ENCODE measurements around the gene UTP14C. TPM values are rescaled to one million over a fixed set of nuclear protein-coding genes. Genes with fewer than 3 reads are reported as not detected.

UTP14C gene
- total and polyA plus RNA-seq, 2 donors (not counting 3 experiments of a cell fraction or from before 2014, with no cell fraction given) = 4.1 to 10.9 TPM

DNA sequence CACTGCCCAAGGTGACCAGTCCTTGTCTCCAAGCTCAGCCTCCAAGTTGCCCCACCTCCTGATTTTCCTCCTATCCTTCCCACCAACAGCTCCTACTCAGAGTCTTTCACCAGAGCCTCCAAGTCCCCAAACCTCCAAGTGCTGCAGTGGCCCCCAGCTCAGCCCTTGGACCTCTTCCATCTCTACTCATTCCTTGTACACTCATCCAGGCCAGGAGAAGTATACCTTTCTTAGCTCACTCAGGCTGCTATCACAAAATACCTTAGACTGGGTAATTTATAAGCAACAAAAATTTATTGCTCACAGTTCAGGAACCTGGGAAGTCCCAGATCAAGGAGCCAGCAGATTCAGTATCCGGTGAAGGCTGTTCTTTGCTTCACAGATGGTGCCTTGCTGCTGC lies 24.6 kb upstream of the UTP14C start:
- Histone ChIP-seq H3K4me1 (ENCODE audit: control insufficient read depth, extremely low read depth, insufficient read depth, low read length) (no peaks in the 10 kb centered on the region), H3K27me3 (ENCODE audit: control insufficient read depth in 2 of 2, insufficient read depth in 2 of 2, low read length in 2 of 2) (peaks cover 17 to 19% of the 10 kb centered on the region in 2 experiments), H3K36me3 (ENCODE audit: control insufficient read depth in 2 of 2, extremely low read depth in 1 of 2, insufficient read depth in 2 of 2, low read length in 2 of 2) (no peaks in the 10 kb centered on the region), H4K20me1 (replicated peaks; ENCODE audit: control insufficient read depth, extremely low read depth, insufficient read depth, low read length) (no peaks in the 10 kb centered on the region), H2AFZ (ENCODE audit: low read depth, low read length) (no peak overlapping the region), H3K4me2 (ENCODE audit: insufficient read depth, low read length) (no peak overlapping the region), H3K9me3 (replicated peaks; ENCODE audit: control insufficient read depth, insufficient read depth, low read length) (no peaks in the 10 kb centered on the region), H3K4me3 (replicated peaks in 1 of 3; ENCODE audit: insufficient read depth in 1 of 3, low read depth in 1 of 3, low read length in 3 of 3) (no peak overlapping the region), H3K79me2 (ENCODE audit: control insufficient read depth, insufficient read depth, low read length) (no peaks in the 10 kb centered on the region), H3K9me1 (replicated peaks; ENCODE audit: control insufficient read depth, extremely low read depth, insufficient read depth, low read length) (no peaks in the 10 kb centered on the region), H3K9ac (replicated peaks; ENCODE audit: extremely low read depth, insufficient read depth, low read length) (no peak overlapping the region), H3K27ac (ENCODE audit: insufficient read depth, low read depth, low read length) (no peak overlapping the region)
- no peak for DNase-seq (ENCODE audit: low read depth, low spot score)
- dilution Hi-C loops (cut with MboI; ENCODE audit: extremely low pct_ligation_motif_present, low sequenced_read_pairs) (no loop called here), intact Hi-C loops (cut with micrococcal nuclease) (loop anchor here (2.0 to 5.0 kb wide), 2 partner anchors 195 to 237 kb away; no protein-coding TSS in a partner anchor)
- POLR2A ChIA-PET = no interaction called here
- BruUV-seq (replicated peaks) = no TSS peak
- no peak for FAIRE-seq
- CTCF ChIA-PET = interaction anchor here (0.6 to 6.7 kb wide), 6 partner anchors 9 to 236 kb away, joined by 3 to 45 read pairs (median 4); partner anchors contain the start of genes ALG11 and NEK5
- TF ChIP-seq MAX (IDR thresholded peaks at IDR 0.05; ENCODE audit: insufficient read depth, insufficient read length) (no peak), POLR2AphosphoS5 (IDR thresholded peaks at IDR 0.05; ENCODE audit: insufficient read depth, low read depth, low read length) (no peak), GATA2 (IDR thresholded peaks at IDR 0.05; ENCODE audit: insufficient read depth, insufficient read length, low read depth, low read length) (no peak), JUN (IDR thresholded peaks at IDR 0.05; ENCODE audit: borderline replicate concordance, insufficient read depth, insufficient read length, low read depth) (no peak), CTCF (IDR thresholded peaks at IDR 0.05; ENCODE audit: extremely low read depth in 1 of 2, insufficient read depth in 1 of 2, low read depth in 1 of 2, low read length in 2 of 2) (no peak), MYC (IDR thresholded peaks at IDR 0.05; ENCODE audit: low read depth, low read length) (no peak), EZH2 (IDR thresholded peaks at IDR 0.05; ENCODE audit: borderline replicate concordance, low read depth, low read length, severe bottlenecking) (no peak)

Measured in endothelial cell of umbilical vein (primary cell).